Peyer's patch (tissue), 4 donors: Measurements from ENCODE around the gene TMIE. TPM values are rescaled to one million over a fixed set of nuclear protein-coding genes. Genes with fewer than 3 reads are reported as not detected.

Experiments
- DNase-seq, 3 donors: peaks; one replicate each; pipeline ENCODE4 v3.0.0-alpha.2; 2017 to 2019
- H3K27ac ChIP-seq, 4 donors: fragments of 200-600 bp; sonication (generic); one replicate each; pipeline ENCODE4 v1.5.1; 2016 to 2019
- H3K27me3 ChIP-seq, 2 donors: fragments of 200-600 bp; sonication (generic); one replicate each; pipeline ENCODE4 v1.5.1; 2019
- H3K36me3 ChIP-seq, 3 donors: fragments of 200-600 bp; sonication (generic); one replicate each; pipeline ENCODE4 v1.5.1; 2016 to 2019
- H3K4me1 ChIP-seq, 4 donors: fragments of 200-600 bp; sonication (generic); one replicate each; pipeline ENCODE4 v1.5.1; 2016 to 2019
- H3K4me3 ChIP-seq, 4 donors: fragments of 200-600 bp; sonication (generic); 1 replicate in 3 of 4; 2 replicates in 1 of 4; pipeline ENCODE4 v1.5.1; 2016 to 2019; ENCODE audit warnings: mild to moderate bottlenecking in 1 of 4
- H3K9me3 ChIP-seq, 4 donors: fragments of 200-600 bp; sonication (generic); one replicate each; pipeline ENCODE4 v1.5.1; 2016 to 2019; ENCODE audit warnings: mild to moderate bottlenecking in 1 of 4
- CTCF ChIP-seq, 6 experiments: fragments of 450-650 bp in 4 of 6; fragments of 200-600 bp in 2 of 6; sonication (generic) in 1 of 6; IDR thresholded peaks; one replicate each; pipeline ENCODE4 v1.5.1; 2017 to 2019; ENCODE audit warnings: antibody characterized with exemption in 6 of 6, mild to moderate bottlenecking in 3 of 6, moderate library complexity in 1 of 6
- POLR2A ChIP-seq, 2 donors: fragments of 450-650 bp; IDR thresholded peaks; one replicate each; pipeline ENCODE4 v1.5.1; 2017; ENCODE audit warnings: antibody characterized with exemption in 2 of 2, mild to moderate bottlenecking in 2 of 2, moderate library complexity in 2 of 2
- total RNA-seq, 4 donors: library from RNA; depleted of rRNA; stranded (reverse); fragments of >200 nt; gene quantifications; one replicate each; pipeline ENCODE4 v1.1.0, GENCODE V29; 2016

Gene TMIE
- total RNA-seq, 4 donors from 2014 or later, result 1.3 TPM; not detected in 3

GRCh38 chr3:46705751-46706552 is 4.8 kb downstream of the TMIE start:
- peaks cover 0 to 3% of the 10 kb centered on the region in 2 donors for H3K27me3 ChIP-seq
- peaks cover 0 to 7% (median 2%) of the 10 kb centered on the region in 4 donors for H3K4me1 ChIP-seq
- H3K4me3 ChIP-seq, result no peak overlapping the region
- no peak for TF ChIP-seq CTCF (IDR thresholded peaks at IDR 0.05)
- TF ChIP-seq POLR2A (IDR thresholded peaks at IDR 0.05), result no peak
- no peaks in the 10 kb centered on the region for H3K9me3 ChIP-seq
- H3K27ac ChIP-seq, result no peak overlapping the region
- no peak for DNase-seq
- H3K36me3 ChIP-seq, result no peaks in the 10 kb centered on the region

GRCh38 chr3:46706771-46707582 is 5.8 kb downstream of the TMIE start:
- no peak overlapping the region for H3K27ac ChIP-seq
- no peaks in the 10 kb centered on the region for H3K4me1 ChIP-seq
- no peaks in the 10 kb centered on the region for H3K9me3 ChIP-seq
- peak in 1 of 3 donors; percentile 37 for DNase-seq
- no peaks in the 10 kb centered on the region for H3K27me3 ChIP-seq
- H3K4me3 ChIP-seq, result no peak overlapping the region
- TF ChIP-seq CTCF (IDR thresholded peaks at IDR 0.05) (no peak), POLR2A (IDR thresholded peaks at IDR 0.05) (no peak)
- no peaks in the 10 kb centered on the region for H3K36me3 ChIP-seq

- peak in 1 of 3 donors; percentile 38 for DNase-seq
- Histone ChIP-seq H3K4me3 (no peak overlapping the region), H3K9me3 (no peaks in the 10 kb centered on the region), H3K36me3 (no peaks in the 10 kb centered on the region), H3K27ac (no peak overlapping the region), H3K4me1 (no peaks in the 10 kb centered on the region), H3K27me3 (no peaks in the 10 kb centered on the region)
- TF ChIP-seq POLR2A (IDR thresholded peaks at IDR 0.05), result no peak
- no peak for TF ChIP-seq CTCF (IDR thresholded peaks at IDR 0.05)
Observed at GRCh38 chr3:46707601-46708011, 6.4 kb downstream of the TMIE start.

GRCh38 chr3:46708401-46709156 is 7.4 kb downstream of the TMIE start:
- no peaks in the 10 kb centered on the region for H3K36me3 ChIP-seq
- DNase-seq, result peak in 1 of 3 donors; percentile 30
- no peaks in the 10 kb centered on the region for H3K9me3 ChIP-seq
- no peak overlapping the region for H3K4me3 ChIP-seq
- no peaks in the 10 kb centered on the region for H3K4me1 ChIP-seq
- H3K27me3 ChIP-seq, result no peaks in the 10 kb centered on the region
- no peak overlapping the region for H3K27ac ChIP-seq
- no peak for TF ChIP-seq CTCF (IDR thresholded peaks at IDR 0.05)
- TF ChIP-seq POLR2A (IDR thresholded peaks at IDR 0.05), result no peak

- H3K9me3 ChIP-seq, result no peaks in the 10 kb centered on the region
- no peak overlapping the region for H3K4me3 ChIP-seq
- no peaks in the 10 kb centered on the region for H3K27me3 ChIP-seq
- no peaks in the 10 kb centered on the region for H3K4me1 ChIP-seq
- TF ChIP-seq CTCF (IDR thresholded peaks at IDR 0.05), result no peak
- TF ChIP-seq POLR2A (IDR thresholded peaks at IDR 0.05), result no peak
- H3K36me3 ChIP-seq, result no peaks in the 10 kb centered on the region
- DNase-seq, result peak in 1 of 3 donors; percentile 34
- no peak overlapping the region for H3K27ac ChIP-seq
Observed at GRCh38 chr3:46709157-46709654, 8.0 kb downstream of the TMIE start.
